Left ventricle myocardium superior (tissue), 1 donor: ENCODE measurements around the gene CCL27. TPM values are rescaled to one million over a fixed set of nuclear protein-coding genes. Genes with fewer than 3 reads are reported as not detected.

ENCODE experiments used
- ATAC-seq: fragments of 200-7000 bp; cut with Tn5 transposase; one replicate; pipeline ENCODE4 v1.9.1; 2020; ENCODE audit warnings: mild to moderate bottlenecking, moderate library complexity
- DNase-seq: peaks from one replicate; pipeline ENCODE4 v3.0.0-alpha.2; 2020
- intact Hi-C: fragments of 100-400 bp; cut with micrococcal nuclease; formaldehyde crosslinking; loops from one replicate; pipeline ENCODE4 v1.11.0; 2022
- long read RNA-seq: library from polyadenylated mRNA; unstranded; transcript quantifications from one replicate; pipeline ENCODE4 v2.0.0, GENCODE V29; 2021
- total RNA-seq: library from RNA; stranded (reverse); fragmentation: NEBNext Ultra II Directional; extraction: Animal tissue kit (Norgen Biotek cat#: 25700); gene quantifications from one replicate; pipeline ENCODE4 v1.2.1, GENCODE V29; 2021
- donor health status: DM: no; HTN: yes; CAD: no; lungs with severe emphysema.

Gene CCL27, protein sequence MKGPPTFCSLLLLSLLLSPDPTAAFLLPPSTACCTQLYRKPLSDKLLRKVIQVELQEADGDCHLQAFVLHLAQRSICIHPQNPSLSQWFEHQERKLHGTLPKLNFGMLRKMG
- total RNA-seq = not detected
- long read RNA-seq = 0 reads

GRCh38 chr9:34662526-34663302, at the start of gene CCL27:
CCL27 (minus strand) TSS chr9:34662657; CDS start chr9:34662633, 24 bp downstream.
- intact Hi-C loops = no loop called here

GRCh38 chr9:34712140-34712539, 49.7 kb upstream of the CCL27 start:
- intact Hi-C loops = no loop called here
- no peak for DNase-seq
- ATAC-seq = no peak

More at GRCh38 chr9:34662526-34663302, at the start of gene CCL27:
- ATAC-seq = no peak
- no peak for DNase-seq

GRCh38 chr9:34710023-34710422, 47.6 kb upstream of the CCL27 start, which contains the start of gene CCL21:
CCL21 (minus strand) TSS chr9:34710136; CDS start chr9:34710066, 70 bp downstream.
- DNase-seq = peak; percentile 81
- peak; percentile 96 for ATAC-seq

GRCh38 chr9:34709196-34709978, 46.9 kb upstream of the CCL27 start:
- ATAC-seq (peak; percentile 23), DNase-seq (no peak)
- intact Hi-C loops = no loop called here

More at GRCh38 chr9:34710023-34710422, 47.6 kb upstream of the CCL27 start, which contains the start of gene CCL21:
- intact Hi-C loops = no loop called here

DNA sequence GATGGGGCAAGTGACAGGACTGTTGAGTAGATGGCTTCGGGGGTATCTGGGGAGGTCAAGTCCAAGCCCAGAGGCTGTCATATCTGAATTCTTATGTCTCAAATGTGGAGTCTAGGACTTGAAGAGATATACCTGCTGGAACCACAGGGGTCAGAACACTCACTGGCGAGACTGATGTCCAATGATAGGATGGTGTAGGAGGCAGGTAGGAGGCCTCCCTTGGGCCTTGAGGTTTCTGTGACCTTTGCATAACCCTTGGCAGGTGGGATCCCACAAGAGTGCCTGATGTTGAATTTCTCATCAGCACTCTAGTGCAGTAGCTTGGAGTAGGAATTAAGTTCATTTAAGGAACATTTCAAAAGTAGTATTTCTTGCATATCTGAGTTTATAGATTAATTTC, 44.7 kb upstream of the CCL27 start:
- no peak for ATAC-seq
- intact Hi-C loops = no loop called here
- DNase-seq = no peak

DNA sequence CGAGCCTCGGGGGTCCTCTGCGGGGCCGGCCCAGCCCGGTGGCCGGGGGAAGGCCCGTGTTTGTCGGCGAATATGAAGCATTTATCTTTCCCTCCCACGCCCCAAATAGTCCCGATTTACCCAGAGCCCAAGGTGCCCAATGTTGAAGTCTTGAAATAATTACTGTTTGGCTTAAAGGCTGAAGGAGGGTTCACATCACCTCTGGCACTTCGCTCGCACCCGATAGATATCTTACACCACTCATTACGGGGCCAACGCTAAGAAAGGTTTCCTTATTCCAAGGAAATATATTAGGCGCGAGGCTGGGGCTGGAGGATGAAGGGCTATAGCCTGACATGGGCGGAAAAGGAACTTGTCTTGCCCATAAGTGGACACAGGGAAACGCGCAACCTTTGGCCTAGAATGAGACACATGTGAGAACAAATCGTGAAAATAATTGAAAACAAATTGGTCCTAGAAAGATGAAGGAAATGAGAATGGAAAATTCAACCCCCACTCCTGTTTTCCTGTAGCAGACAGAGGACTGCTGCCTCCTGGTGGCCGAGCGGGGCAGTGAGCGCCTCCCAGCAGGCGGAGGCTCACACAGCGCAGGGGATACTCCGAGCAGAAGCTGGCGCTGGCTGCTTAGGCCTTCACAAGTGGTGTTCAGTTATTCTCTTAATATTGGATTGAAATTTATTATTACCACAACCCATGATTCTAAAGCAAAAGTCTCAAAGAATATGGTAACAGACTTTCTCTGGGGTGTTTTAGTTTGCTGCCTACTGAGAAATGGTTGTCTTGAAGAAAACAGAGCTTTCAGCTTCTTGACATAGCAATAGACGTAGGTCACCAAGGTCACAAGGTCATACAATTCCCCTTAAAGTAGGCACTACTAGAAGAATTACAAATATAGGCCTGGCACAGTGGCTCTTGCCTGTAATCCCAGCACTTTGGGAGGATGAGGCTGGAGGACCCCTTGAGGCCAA, 39.6 kb upstream of the CCL27 start:
- peak; percentile 91 for DNase-seq
- peak; percentile 95 for ATAC-seq
- intact Hi-C loops = no loop called here

DNA sequence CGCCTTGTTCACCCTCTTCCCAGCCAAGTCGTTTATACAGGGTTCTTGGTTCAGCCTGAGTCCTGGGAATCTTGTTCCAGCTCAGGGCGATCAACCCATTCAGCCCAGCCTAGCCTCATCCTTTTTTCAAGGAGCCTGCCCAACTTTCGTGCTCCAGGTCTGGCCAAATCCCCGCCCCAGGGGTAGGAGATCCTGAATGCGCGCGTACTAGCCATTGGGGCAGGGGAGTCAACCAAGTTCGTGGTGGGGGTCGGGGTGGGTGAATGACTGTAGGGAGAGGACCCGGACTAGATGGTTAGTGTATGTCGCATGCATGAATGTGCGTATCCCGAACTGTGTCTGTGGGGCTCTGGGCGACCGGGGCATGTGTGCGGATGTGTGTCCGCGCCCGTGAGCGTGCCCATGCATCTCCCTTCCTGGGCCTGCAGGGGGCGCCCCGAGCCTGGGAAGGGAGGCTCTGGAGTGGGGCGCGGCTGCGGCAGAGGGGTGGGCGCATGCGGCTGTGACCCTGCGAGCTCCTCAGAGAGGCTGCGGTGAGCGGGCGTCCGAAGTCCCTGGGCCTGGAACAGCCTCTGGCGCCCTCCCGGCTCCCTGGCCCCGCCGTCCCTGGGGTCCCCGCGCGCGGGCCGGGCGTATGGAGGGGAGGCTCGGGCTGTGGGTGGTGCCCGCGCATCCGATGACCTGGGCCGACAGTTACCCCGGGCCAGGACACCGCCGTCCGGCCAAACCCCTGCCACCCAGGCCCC, 38.7 kb upstream of the CCL27 start:
- peak; percentile 96 for ATAC-seq
- peak; percentile 87 for DNase-seq
- intact Hi-C loops = no loop called here

DNA sequence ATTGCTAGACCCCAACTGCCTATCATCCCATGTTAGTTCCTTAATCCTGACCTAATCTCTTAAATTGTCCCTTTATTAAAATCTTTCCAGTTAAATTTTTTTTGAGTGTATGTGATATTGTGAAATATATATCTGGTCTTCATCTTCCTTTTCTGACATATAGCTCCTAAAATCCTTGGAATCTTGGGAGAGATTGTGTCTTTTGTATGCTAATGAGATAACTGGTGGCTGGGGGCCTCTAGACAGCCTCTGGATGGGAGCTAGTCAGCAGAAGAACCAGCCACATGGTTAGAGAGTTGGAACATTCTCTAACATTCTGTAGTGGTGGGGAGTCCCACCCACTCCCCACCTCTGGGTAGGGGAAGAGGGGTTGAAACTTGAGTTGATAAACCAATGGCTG, 32.4 kb upstream of the CCL27 start:
- intact Hi-C loops = no loop called here
- no peak for ATAC-seq
- DNase-seq = no peak

DNA sequence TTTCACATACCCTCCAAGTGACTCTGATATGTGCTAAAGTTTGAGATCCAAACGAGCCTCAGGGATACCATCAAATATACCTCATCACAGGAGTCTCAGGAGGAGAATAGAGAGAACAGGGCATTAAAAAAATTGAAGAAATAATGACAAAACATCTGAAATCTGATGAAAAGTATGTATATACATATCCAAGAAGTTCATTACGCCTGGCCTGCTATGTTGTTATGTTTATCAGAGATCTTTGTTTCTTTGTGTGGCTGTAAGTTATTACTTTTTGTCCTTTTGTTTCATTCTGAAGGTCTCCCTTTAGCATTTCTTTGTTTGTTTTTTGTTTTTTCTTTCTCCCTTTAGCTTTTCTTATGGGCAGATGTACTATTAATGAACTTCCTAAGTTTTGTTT, 31.1 kb upstream of the CCL27 start:
- intact Hi-C loops = no loop called here
- no peak for ATAC-seq

GRCh38 chr9:34691936-34692315, 29.5 kb upstream of the CCL27 start:
- intact Hi-C loops = no loop called here
- DNase-seq (no peak), ATAC-seq (no peak)

More for the DNA sequence above, 31.1 kb upstream of the CCL27 start:
- DNase-seq = no peak

DNA sequence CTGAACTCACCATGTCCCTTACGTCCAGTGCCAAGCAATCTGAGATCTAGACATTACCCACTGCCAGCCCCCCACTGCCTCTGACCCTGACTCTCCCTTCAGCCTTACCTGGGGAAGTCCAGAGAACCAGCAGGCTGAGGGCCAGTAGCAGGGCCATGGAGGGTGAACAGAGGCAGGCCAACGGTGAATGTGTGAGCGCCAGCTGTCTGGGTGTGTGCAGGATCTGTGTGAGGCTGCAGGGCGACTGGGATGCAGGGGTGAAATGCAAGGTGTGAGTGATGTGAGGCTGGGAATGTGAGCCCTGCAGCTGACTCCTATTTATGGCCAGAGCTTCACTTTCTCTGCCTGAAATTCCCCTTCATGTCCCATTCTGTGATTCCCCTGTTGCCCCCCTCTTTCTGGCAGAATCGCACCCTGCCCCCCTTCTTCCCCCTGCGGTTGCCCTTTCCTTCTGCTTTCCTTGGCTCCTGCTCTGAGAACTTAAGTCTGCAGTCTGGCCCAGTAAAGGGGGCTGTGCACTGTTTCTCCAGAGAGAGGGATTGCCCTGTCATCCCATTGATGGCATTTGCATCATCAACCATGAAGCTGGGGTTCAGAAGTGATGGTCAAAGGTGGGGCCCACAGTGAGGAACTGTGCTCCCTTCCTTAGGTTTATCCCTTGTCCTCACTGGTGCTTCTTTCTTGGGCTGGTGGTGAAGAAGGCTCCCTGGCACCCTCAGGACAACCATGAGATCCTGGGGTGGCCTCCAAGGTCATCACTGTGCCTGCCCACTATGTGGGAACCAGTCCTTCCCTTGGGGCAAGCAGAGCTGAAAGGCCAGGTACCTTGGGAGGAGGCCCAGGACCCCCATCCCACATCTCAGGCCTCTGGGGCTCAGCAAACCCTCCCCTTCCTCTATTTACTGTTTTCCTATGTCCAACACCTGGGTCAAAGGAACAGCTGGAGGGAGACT, 28.8 kb upstream of the CCL27 start, which contains the start of gene CCL19:
Gene CCL19, minus strand, starts transcription at position 294 of the 953 bp plus-strand sequence. Its CDS starts 137 bp downstream, at position 157.
- no peak for DNase-seq
- intact Hi-C loops = no loop called here
- no peak for ATAC-seq

DNA sequence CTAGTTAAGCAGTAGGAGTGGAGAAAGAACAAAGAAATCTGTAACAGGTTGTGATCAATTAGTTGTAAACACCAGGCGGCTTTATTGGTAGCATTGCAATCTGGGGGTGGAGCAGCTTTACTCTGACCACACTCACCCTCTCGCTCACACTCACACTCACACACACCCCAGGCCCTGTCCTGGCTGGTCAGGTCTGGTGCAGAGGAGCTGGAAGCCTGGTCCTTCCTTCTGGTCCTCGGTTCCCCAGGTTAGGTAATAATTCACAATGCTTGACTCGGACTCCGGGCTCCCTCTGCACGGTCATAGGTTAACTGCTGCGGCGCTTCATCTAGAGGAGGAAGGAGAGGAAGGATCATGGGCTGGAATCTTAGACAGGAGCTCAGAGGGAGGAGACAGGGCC, 27.1 kb upstream of the CCL27 start:
- intact Hi-C loops = no loop called here
- ATAC-seq (no peak), DNase-seq (no peak)

DNA sequence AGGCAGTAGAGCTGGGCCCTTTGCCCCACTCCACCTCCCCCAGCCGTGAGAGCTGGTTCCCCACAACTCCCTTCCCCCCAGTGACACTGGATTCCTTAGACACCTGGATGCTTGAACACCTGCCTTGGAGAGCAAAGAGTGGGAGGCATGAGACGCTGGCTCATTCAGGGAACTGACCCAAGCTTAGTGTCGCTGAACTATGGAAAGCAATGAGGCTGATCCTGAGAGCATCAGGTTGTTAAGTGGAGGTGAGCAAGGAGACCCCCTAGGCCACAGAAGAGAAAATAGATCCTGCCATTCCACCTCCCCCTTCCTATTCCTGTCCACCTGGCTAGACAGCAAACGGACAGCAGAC, 26.6 kb upstream of the CCL27 start:
- DNase-seq (no peak), ATAC-seq (no peak)
- intact Hi-C loops = no loop called here

DNA sequence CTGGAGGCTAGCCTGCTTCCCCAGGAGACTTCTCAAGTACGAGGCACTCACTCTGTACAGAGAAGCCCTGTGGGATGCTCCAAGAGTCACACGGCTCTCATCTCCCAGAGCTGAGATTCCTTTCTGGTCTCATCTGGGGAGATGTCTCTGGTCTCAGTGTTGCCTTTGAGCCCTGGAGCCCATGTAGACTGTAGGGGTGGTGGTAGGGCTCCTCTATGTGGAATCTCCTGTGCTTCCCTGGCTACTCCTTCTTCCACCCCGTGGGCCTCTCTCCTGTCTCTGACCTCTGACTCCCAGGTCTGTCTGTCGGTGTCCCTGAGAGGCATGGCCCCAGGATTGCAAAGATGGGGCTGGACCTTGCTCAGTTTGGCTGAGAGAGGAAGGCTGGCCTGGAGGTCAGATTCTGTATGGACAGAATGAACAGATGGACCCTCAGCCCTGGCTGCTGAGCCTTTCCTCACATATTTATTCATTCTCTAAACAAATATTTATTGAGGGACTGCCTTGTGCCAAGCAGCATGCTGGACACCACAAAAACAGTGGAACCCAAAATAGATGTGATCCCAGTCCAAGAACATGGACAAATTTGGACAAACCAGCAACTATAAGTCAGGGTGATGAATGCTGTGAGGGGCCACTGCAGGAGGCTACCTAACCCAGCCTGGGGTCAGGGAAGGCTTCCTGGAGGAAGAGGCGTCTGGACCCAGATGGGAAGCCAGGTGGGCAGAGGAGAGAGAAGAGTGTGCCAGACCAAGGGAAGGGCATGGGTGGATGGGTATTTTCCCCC, 26.1 kb upstream of the CCL27 start:
- ATAC-seq = no peak
- DNase-seq = no peak
- intact Hi-C loops = no loop called here

DNA sequence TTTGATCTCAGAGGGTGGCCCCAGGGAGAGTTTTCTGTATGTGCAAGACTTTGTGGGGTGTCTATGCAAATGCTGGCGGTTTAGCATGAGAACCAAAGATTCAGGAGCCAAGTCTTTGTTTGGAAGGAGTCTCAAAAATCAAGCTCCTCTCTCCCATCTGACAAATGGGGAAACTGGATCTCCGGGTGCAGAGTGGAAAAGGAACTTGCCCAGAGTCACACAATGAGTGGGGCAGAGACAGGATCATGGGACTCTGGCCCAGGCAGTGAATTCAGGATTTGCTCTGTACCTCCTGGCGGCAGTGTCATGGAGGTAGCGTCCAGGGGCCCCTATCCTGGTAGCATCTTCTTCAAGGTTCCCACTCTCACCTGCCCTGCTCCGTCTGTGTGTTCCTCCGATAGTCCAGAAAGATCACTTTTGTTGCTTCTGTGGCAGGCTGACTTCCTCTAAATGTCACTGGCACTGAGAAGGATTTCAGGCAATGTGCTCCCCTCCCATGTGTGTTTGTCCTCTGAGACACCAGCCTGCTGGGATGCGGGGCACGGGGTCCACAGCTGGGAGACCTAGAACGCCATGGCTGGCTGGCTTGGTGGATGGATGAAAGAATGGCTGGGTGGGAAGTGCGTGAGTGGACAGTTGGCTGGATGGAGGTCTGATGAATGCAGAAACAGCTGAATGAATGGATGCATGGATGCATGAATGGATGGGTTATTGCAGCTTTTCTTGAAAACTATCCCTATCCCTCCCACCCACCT, 25.0 kb upstream of the CCL27 start:
- DNase-seq (no peak), ATAC-seq (no peak)
- intact Hi-C loops = no loop called here

DNA sequence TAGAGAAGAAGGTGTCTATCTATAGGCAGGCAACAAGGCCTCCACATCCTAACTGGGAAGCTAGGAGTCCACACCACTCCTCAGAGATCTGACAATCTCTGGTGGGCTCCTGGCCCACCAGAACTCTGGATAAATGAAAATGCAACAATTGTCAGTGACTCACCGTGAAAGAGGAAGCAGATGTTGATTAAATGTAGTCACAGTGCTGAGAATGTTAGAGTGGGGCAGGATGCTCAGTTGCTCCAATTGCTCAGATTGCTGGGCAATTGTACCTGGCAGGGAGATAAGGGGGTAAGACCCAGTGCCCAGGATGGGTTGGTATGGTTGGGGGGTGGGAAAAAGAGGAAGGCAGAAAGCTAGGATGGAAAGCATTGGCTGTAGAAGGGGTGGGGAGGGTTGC, 24.3 kb upstream of the CCL27 start:
- intact Hi-C loops = no loop called here
- ATAC-seq = no peak
- DNase-seq = no peak
